HG02852 (cell line): ENCODE data around the gene ZFYVE19.

Experiments
- ATAC-seq: cut with Tn5 transposase; IDR thresholded peaks from one replicate; pipeline ENCODE4 v1.9.1; 2021; ENCODE audit warnings: mild to moderate bottlenecking, moderate library complexity; ENCODE audit not compliant: unreplicated experiment

ZFYVE19 gene

DNA sequence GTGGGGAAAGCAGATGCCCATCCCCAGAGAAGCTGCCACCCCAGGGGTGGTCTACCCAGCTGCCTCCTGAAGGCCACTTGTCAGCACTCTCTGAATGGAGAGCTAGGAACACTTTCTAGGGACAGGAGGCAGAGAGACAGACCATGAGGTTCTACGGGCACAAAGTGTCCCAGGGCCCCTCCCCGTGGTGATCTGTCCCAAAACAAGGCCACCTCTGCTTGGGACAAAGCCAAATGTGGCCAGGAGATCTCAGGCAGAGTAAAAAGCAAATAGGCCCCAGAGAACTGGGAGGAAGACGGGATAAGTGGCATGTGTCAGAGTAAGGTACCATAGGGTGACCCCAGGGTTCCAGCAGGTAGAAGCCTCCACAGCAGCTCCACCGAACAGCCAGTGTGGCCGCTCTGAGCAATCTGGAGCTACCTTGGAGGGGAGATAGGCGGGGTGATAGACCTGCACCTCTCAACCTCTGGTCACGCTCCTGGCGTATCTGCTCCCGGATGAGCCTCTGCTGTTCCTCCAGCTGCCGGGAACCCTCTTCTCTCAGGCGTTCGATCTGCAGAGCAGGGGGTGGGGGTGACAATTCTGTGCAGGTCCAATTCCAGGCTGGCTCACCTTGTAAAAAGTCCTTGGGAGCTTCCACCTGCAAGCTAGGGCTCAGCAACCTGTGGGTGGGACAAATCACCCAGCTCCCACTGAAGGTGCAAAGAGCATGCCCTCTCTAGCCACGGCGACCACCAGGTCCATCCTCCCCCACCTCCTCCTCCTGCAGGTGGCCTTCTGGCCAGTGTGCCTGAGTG lies 31.0 kb upstream of the ZFYVE19 start:
- ATAC-seq: no peak

- ATAC-seq: no peak
Measured at GRCh38 chr15:40776537-40777141, 30.2 kb upstream of the ZFYVE19 start.

GRCh38 chr15:40782609-40783227 lies 24.2 kb upstream of the ZFYVE19 start:
- ATAC-seq: no peak

DNA sequence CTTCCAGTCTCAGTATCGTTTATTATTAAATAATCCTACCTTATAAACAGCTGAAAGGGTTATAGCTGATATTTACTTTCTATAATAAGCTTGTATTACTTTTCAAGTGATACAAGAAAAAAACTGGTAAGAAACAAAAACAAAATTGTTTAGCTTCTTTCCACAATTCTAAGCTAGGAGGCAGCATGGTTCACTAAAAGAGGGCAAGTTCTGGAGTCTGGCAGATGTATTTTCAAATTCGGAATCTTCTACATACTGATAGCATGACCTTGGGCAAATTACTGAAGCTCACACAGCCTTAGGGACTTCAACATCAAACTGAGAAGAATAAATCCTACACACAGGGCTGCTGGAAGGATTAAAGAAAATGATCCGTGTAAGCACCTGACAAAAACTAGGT lies 21.7 kb upstream of the ZFYVE19 start:
- no peak for ATAC-seq

DNA sequence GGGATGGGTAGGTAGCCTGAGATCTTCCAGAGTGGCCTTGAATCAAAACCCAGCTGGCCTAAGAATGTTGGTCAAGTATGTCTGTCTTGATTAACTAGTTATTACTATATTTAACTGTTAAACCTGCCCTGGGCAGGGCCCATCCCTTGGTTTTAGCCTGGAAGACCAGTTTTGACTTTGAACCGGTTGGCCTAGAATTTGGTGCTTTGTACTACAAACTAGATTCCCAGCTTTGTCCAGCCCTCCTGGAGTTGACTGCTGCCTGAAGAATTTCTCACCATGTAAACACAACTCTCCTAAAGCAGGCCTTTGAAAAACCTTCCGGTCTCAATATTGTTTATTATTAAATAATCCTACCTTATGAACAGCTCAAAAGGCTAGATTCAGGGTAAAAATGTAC lies 21.1 kb upstream of the ZFYVE19 start:
- no peak for ATAC-seq

GRCh38 chr15:40787344-40787841 lies 19.5 kb upstream of the ZFYVE19 start:
- ATAC-seq: no peak

DNA sequence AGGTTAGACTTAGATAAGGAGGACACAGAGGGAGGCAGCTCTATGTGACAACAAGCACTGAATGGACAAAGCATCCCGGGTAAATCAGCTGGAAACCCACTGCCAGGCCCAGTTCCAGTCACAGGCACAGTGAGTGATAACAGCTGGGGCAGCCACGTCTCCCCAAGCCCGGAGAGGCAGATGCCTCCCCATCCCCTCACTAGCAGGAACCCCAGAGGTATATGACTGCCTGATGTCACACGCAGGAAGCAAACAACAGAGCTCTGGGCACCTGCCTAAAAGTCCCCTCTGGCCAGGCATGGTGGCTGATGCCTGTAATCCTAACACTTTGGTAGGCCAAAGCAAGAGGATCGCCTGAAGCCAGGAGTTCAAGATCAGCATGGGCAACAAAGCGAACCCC lies 18.9 kb upstream of the ZFYVE19 start:
- no peak for ATAC-seq

DNA sequence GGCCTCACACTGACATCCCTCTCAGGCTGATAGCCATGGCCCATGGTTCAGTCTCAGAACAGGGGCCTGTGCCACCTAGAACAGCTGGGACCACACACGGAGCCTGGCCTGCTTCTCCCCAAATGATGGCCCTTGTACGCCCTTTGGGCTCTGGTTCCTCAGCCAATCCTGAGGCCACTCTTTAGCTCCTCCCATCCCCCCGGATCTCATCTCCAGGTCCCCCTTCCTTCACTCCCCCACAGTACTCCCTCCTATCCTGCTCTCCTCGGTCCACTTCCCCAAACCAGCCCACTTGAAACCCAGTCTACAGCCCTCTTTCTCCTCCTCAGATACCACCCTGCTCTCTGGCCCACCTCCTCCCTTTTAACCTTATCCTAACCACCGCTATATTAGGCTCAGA lies 17.8 kb upstream of the ZFYVE19 start:
- no peak for ATAC-seq

GRCh38 chr15:40789999-40790398 lies 16.9 kb upstream of the ZFYVE19 start:
- no peak for ATAC-seq

GRCh38 chr15:40790718-40791117 lies 16.2 kb upstream of the ZFYVE19 start:
- no peak for ATAC-seq

DNA sequence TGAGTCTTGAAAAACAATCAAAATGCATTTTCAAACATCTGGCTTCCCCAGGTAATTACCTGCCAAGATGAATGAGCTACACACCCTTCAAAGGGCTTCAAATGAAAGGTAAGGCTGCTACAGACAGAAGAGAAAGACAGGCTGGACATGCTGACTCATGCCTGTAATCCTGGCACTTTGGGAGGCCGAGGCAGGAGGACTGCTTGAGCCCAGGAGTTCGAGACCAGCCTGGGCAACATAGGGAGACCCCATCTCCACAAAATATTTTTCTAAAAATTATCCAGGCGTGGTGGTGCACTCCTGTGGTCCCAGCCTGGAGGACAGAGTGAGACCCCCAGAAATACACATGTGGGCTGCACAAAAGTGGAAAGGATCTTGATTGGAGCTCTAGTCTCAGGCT lies 14.5 kb upstream of the ZFYVE19 start:
- ATAC-seq: no peak

DNA sequence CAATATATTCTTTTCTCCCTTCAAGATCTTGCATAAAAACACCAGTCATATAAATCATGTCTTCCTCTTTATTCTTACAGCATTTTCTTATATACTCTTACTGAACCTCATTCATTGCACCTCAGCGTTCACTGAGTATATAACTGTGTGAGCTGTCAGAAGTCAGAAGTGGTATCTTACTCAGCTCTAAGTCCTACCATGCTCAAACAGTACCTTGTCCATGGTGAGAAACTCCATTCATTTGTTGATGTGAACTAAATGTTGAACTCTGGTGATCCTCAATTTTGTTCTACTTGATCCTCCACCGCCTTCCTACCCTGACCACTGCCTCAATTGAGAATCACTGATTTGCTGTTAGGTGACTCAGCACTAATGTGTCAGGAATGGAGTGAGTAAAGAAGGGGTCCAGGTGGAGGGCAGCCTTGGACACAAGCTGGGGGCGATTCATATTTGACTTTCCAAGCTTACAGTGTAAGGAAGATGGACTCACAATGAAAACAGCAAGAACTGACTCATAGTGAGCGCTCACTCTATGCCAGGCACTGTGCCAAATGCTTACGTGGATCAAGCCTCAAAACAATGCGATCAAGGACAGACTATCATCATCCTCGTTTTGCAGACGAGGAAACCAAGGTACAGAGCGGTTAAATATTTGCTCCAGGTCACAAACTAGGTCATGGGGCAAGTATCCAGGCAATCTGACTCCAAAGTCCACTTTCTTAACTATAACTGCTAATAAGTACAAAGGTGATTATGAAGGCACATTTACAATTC lies 13.5 kb upstream of the ZFYVE19 start:
- ATAC-seq: no peak

DNA sequence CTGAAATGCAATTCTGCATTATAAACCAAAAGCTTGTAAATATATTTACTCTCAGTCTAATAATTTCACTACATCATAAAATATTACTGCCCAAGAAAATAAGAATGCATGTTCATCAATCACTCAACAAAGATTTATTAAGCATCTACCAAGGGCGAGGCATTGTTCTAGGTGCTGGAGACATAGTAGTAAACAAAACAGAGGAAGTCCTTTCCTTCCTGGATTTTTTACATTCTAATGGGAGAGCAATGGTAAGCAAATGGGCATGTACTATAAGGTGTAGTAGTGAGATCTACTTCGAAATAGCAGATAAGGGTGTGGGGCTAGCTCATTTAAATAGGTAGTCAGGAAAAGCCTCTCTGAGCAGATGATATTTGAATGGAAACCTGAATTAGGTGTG lies 10.8 kb upstream of the ZFYVE19 start:
- no peak for ATAC-seq

GRCh38 chr15:40796512-40796911 lies 10.4 kb upstream of the ZFYVE19 start:
- ATAC-seq: no peak

- ATAC-seq: no peak
Measured at GRCh38 chr15:40799523-40799922, 7.4 kb upstream of the ZFYVE19 start.

- ATAC-seq: no peak
Measured at GRCh38 chr15:40803076-40803475, 3.8 kb upstream of the ZFYVE19 start.

DNA sequence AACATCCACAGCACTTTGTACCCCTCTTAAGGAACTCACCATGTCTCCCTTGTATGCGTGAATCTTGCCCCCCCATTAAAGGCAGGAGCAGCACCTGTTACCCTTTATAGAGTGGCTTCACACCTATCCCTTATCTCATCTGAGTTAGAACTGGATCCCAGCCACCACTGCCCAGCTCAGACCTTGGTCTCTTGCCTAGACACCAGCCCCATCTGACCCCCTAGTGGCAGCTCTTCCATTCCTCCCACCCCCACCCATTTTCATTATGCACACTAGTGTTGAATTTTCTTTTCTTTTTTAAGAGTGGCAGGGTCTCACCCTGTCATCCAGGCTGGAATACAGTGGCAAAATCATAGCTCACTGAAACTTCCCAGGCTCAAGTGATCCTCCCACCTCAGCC lies 3.2 kb upstream of the ZFYVE19 start:
- no peak for ATAC-seq

- ATAC-seq: no peak
Measured at GRCh38 chr15:40806672-40807027, 239 bp upstream of the ZFYVE19 start.

- ATAC-seq: no peak
Measured at GRCh38 chr15:40807888-40808461, 1.1 kb downstream of the ZFYVE19 start.

- no peak for ATAC-seq
Measured at GRCh38 chr15:40808861-40809450, 2.1 kb downstream of the ZFYVE19 start.
